GM18909 (cell line): ENCODE measurements around the gene EDC3.
"Not testable (repeated sequence)": the region's sequence is repeated elsewhere in the genome, so short reads cannot be mapped to it uniquely, and the experiment has no call there.

Experiments
- ATAC-seq: cut with Tn5 transposase; IDR thresholded peaks from one replicate; pipeline ENCODE4 v1.9.1; 2021; ENCODE audit warnings: mild to moderate bottlenecking; ENCODE audit not compliant: unreplicated experiment, poor library complexity

Gene EDC3

GRCh38 chr15:74613953-74614743, 81.7 kb downstream of the EDC3 start:
- no peak for ATAC-seq

GRCh38 chr15:74613089-74613952, 82.5 kb downstream of the EDC3 start:
- ATAC-seq, result no peak

- ATAC-seq, result no peak
Measured at GRCh38 chr15:74612677-74613076, 83.1 kb downstream of the EDC3 start.

- no peak for ATAC-seq
Measured at GRCh38 chr15:74611834-74612233, 84.0 kb downstream of the EDC3 start.

- no peak for ATAC-seq
Measured at GRCh38 chr15:74611341-74611740, 84.5 kb downstream of the EDC3 start.

- ATAC-seq, result no peak
Measured at GRCh38 chr15:74610302-74610951, 85.4 kb downstream of the EDC3 start.

GRCh38 chr15:74609938-74610301, 85.9 kb downstream of the EDC3 start:
- no peak for ATAC-seq

- ATAC-seq, result no peak
Measured at GRCh38 chr15:74608786-74609185, 87.0 kb downstream of the EDC3 start.

- ATAC-seq, result no peak
Measured at GRCh38 chr15:74605795-74606150, 90.1 kb downstream of the EDC3 start.

- ATAC-seq, result no peak
Measured at GRCh38 chr15:74604983-74605794, 90.6 kb downstream of the EDC3 start.

- ATAC-seq, result no peak
Measured at GRCh38 chr15:74603789-74604705, 91.8 kb downstream of the EDC3 start.

GRCh38 chr15:74603026-74603788, 92.6 kb downstream of the EDC3 start:
- ATAC-seq, result no peak

- ATAC-seq, result no peak
Measured at GRCh38 chr15:74599156-74599555, 96.7 kb downstream of the EDC3 start.

GRCh38 chr15:74598126-74598842, 97.5 kb downstream of the EDC3 start:
- peak; percentile 90 for ATAC-seq

- ATAC-seq, result not testable (repeated sequence)
Measured at GRCh38 chr15:74597146-74597705, 98.6 kb downstream of the EDC3 start.

- not testable (repeated sequence) for ATAC-seq
Measured at GRCh38 chr15:74596736-74597135, 99.1 kb downstream of the EDC3 start.

GRCh38 chr15:74595271-74595670, 100.6 kb downstream of the EDC3 start:
- no peak for ATAC-seq

GRCh38 chr15:74594455-74594854, 101.4 kb downstream of the EDC3 start:
- no peak for ATAC-seq
